Stimulated activated naive CD8-positive, alpha-beta T cell treated with anti-CD3 and anti-CD28 coated beads, Interleukin-15, Interleukin-2, amounts not matched to agents 100 U/mL and 50 U/mL, for 24 hours (primary cell): Measurements from ENCODE around the gene TBL1XR1.

Experiments used
- ATAC-seq: fragments of 150-1000 bp; cut with Tn5 transposase; one replicate; pipeline ENCODE4 v1.10.0; 2021
- DNase-seq: peaks from one replicate; pipeline ENCODE4 v3.0.0; 2021

The TBL1XR1 gene

GRCh38 chr3:177107461-177108239 lies 89.6 kb downstream of the TBL1XR1 start:
- DNase-seq (no peak), ATAC-seq (no peak)

- DNase-seq: no peak
- no peak for ATAC-seq
Observed at GRCh38 chr3:177106594-177106993, 90.7 kb downstream of the TBL1XR1 start.

DNA sequence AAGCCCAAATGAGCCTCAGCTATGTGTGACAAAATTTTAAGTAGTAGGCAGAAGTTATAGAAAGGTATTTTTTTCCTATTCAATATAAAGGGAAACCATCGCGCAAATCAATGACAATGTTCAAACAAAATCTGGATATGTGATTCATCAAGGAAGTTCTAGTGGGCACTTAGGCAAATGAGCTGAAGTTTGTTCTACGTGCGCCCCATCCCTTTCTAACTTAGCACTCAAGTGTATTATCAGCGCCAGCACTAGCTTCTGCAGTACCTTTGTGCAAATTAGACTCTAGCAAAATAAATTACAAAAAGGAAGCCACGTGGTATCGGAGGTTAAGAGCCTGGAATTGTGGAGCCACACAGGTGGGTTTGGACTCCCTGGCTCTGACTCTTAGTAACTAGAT lies 91.1 kb downstream of the TBL1XR1 start:
- ATAC-seq: peak; percentile 61
- DNase-seq: no peak

DNA sequence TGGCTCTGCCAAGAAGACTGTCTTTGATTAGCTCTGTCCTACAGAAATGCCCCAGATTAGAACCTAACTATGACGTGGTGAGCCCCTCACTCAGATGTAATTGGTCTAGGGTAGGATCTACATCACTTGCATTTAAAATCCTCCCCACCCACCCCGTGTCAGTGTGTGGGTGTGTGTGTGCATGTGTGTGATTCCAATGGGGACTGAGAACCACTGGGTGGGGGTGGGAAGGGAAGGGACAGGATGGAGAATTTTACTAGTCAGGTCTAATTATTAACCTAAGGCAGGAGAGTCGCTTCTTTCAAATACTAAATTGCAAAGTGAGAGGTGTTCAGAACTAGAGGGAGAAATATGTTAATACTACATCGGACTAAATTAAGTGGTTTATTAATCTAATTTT lies 91.7 kb downstream of the TBL1XR1 start:
- DNase-seq (no peak), ATAC-seq (no peak)

DNA sequence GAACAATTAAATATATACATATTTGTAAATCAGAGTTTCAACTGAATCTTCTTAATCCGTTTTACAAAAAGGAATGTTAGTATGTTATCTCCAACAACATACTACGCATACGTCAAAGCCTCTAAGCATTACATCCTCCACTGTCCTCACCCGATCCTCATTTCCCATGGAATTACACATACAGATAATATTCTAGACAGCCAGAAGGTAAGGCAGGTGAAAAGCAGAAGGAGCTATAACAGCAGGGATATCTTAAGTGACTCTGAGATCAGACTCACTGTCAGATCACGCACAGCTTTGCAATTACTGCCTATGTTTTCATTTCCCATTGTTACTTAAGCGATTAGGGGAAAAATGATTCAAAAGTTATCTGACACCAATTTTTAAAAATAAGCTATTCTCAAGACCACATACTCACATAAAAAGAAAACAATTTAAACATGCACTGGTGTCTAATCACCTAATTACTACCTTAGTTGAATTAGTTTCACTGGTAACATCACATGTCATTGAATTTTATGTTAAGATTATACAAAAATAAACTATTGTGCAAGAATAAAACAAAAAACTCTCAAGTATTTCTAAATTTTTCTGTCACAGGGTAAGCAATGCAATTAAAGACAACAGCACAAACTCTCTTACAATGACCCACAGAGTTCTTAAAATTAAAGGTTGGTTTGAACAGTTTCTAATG lies 92.8 kb downstream of the TBL1XR1 start:
- ATAC-seq: no peak
- DNase-seq: no peak

DNA sequence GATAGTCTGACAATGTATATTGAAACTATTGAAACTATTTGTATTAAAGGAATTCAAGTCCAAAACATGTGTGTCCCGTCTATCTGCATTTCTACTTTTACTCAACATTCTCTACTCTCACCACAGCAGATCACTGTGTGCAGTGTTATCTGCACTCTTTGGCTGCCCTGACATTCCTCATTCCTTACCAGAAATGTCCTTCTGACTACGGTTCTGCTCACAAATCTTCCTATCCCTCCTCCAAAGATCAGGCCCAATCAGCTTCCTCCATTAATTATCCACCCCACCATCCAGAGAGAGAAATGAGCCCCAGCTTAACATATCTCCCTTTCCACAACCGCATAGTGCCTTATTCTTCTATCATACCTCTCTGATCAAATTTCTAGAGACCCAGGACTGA lies 94.7 kb downstream of the TBL1XR1 start:
- ATAC-seq (no peak), DNase-seq (no peak)

- ATAC-seq (no peak), DNase-seq (no peak)
Observed at GRCh38 chr3:177098551-177098950, 98.7 kb downstream of the TBL1XR1 start.

- no peak for ATAC-seq
Observed at GRCh38 chr3:177096615-177097014, 100.7 kb downstream of the TBL1XR1 start.

GRCh38 chr3:177093966-177094365 lies 103.3 kb downstream of the TBL1XR1 start:
- DNase-seq (no peak), ATAC-seq (no peak)

More at GRCh38 chr3:177096615-177097014, 100.7 kb downstream of the TBL1XR1 start:
- DNase-seq: no peak

GRCh38 chr3:177089901-177090300 lies 107.4 kb downstream of the TBL1XR1 start:
- ATAC-seq: no peak
- no peak for DNase-seq

GRCh38 chr3:177089110-177089509 lies 108.2 kb downstream of the TBL1XR1 start:
- DNase-seq: no peak
- no peak for ATAC-seq

DNA sequence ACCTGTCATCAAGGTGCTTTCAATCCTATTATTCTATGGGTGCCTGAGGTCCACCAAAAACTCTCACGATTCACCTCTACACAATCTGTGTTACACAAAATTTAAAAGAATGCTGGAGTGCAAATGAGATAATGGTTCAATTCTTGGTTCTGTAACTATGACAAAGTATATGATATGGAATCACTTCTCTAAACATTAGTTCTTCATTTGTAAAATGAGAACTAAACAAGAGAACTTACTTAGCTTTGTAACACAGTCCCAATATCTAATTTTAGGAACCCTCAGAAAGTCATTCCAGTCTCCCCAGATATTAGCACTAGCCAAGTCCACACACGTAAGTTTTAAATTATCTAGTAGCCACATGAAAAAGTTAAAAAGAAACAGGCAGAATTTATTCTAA lies 111.5 kb downstream of the TBL1XR1 start:
- no peak for DNase-seq
- no peak for ATAC-seq

GRCh38 chr3:177084616-177085015 lies 112.7 kb downstream of the TBL1XR1 start:
- ATAC-seq: no peak
- DNase-seq: no peak

GRCh38 chr3:177080122-177080521 lies 117.2 kb downstream of the TBL1XR1 start:
- no peak for DNase-seq
- ATAC-seq: no peak

GRCh38 chr3:177079684-177080083 lies 117.6 kb downstream of the TBL1XR1 start:
- ATAC-seq: no peak
- DNase-seq: no peak

- no peak for ATAC-seq
- DNase-seq: no peak
Observed at GRCh38 chr3:177071496-177072156, 125.7 kb downstream of the TBL1XR1 start.

DNA sequence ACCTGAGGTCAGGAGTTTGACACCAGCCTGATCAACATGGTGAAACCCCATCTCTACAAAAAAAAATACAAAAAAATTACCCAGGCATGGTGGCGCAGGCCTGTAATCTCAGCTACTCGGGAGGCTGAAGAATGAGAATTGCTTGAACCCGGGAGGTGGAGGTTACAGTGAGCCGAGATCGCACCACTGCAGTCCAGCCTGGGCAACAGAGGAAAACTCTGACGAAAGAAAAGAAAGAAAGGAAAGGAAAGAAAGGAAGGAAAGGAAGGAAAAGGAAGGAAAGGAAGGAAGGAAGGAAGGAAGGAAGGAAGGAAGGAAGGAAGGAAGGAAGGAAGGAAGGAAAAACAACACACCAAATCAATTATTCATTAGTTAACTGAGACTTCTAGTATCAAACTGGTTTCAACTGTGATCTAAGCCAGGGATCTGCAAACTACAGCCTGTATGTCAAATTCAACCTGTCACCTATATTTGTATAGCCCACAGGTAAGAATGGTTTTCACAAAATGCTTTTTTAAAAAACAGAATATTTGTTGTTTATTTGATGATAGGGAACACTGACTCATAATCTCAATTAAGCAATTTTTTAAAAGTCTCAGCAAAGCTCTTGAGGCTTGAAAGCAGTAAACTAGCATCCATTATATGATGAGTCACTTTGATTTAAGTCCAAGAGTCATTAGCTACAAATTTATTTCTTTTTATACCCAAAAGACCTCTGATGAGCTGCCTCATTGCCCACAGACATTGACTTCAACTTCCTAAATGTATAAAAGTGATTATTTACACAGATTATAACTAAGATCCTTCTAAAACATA lies 127.6 kb downstream of the TBL1XR1 start:
- ATAC-seq (no peak), DNase-seq (no peak)

DNA sequence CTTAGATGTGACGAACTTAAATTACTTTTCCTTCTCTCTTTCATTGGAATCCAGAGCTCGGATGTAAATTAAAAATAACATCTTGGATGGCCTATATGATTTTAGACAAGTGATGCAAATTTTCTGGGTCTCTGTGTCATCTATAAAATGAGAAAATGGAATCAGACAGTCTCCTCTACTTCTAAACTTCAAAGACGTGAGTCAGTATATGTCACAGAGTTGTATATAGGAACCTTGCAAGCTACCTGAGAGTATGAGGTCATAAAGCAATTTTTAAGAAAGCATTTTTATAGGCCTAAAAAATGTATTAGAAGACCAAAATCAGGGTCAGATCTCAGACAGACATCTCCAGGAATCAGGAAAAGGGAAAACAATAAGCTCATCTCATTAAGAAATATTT lies 128.3 kb downstream of the TBL1XR1 start:
- no peak for DNase-seq
- ATAC-seq: no peak

DNA sequence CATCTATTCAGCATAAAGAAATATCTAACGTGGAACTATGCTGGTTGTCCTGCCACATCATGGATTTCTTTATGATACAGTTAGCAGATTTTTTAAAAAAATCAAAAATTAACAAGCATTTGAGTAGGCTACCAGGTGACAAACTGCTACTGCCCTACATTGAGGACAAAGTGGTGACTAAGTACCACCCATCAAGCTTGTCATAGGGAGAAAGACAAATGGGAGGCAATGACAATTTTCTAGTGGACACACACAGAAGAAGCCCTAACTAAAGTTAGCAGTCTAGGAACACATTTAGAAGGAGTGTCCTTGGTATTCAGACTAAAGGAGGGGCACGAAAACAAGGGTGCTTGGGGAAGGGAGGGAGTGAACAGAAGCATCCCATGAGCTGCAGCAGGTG lies 131.2 kb downstream of the TBL1XR1 start:
- DNase-seq (no peak), ATAC-seq (no peak)

DNA sequence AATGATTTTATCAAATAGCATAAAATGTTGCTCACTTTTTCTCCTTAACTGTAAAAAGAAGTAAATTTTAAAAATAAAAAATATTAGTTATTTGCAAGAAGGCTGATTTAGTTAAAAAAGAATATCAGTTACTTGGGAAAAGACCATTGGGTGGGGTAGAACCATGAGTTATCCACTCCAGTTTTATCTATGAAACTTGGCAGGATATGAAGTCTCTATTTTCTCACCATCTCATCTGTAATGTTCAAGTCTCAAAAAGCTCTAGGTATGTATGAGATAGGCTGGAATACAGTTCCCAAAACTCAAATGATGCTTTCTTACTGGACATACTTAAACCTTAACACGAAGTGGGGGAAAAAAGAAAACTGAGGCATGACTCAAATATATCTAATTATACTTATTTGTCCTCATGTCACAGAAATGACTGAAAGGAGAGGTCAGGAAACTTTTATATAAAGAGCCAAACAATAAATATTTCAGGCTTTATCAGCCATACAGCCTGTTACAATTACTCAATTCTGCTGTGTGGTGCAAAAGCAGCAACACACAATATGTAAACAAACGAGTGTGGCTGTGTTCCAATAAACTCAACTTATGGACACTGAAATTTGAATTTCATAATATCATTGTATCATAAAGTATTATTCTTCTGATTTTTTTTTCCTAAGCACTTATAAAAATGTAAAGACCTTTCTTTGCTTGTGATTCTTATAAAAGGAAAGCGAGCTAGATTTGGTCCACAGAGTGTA lies 131.8 kb downstream of the TBL1XR1 start:
- ATAC-seq: no peak
- DNase-seq: no peak

DNA sequence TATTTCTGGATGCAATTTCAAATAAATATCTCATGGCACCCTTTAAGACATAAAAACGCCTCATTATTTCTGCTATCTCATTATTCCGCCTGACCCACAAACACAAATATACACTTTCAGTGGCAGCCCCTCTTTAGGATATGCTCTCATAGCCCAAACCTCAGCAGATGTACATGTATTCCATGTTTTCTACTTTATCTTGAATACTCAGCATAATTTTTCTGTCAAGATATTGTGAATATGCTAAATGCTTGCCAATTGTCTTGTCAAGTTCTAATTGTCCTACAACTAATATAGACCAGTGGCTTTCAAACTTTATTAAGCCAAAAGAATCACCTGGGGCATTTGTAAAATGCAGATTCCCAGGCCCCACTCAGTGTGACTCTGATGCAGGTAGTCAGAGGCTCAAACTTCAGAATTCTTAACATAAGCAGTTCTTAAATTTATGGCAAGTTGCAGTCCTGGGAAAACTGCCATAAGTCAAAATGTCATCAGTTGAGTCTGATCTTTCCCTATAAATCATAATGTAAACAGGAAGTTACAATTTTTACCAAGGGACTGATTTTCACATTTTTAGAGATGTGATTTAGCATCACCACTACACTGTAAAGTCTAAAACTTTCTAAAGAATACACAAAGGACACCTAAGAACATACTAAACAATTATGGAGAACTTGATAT lies 135.1 kb downstream of the TBL1XR1 start:
- no peak for ATAC-seq
- no peak for DNase-seq
